IMR-90 (cell line): ENCODE results near the gene DCLK1. TPM values are rescaled to one million over a fixed set of nuclear protein-coding genes. Genes with fewer than 3 reads are reported as not detected.

Source experiments
- ATAC-seq: fragments of 200-7000 bp; cut with Tn5 transposase; 2 replicates; pipeline ENCODE4 v1.9.1; 2020; ENCODE audit warnings: low read depth, mild to moderate bottlenecking, moderate library complexity
- BruUV-seq: library from RNA; stranded (reverse); fragments of 400-500 nt; replicated peaks from 2 replicates; lab custom pipeline; 2021; lab: Mats Ljungman, UMichigan
- CTCF ChIA-PET: fragments of 300-600 bp; formaldehyde crosslinking; extraction: SDS; loops from one replicate; lab custom pipeline; 2021; ENCODE audit warnings: antibody characterized with exemption; lab: Yijun Ruan, JAX
- POLR2A ChIA-PET: fragments of 300-600 bp; sonication (Branson Sonifier 250); formaldehyde crosslinking; loops from one replicate; lab custom pipeline; 2022; ENCODE audit warnings: antibody characterized with exemption; ENCODE audit not compliant: unreplicated experiment; lab: Charles Lee
- DNase-seq: peaks from one replicate; pipeline ENCODE4 v3.0.0; 2013
- H2AFZ ChIP-seq: replicated peaks from 2 replicates; pipeline ENCODE3; 2013; ENCODE audit warnings: low read length, mild to moderate bottlenecking; ENCODE audit not compliant: poor library complexity
- H2AK5ac ChIP-seq: 2 replicates; pipeline ENCODE4 v1.6.1; 2013; ENCODE audit warnings: low read depth, low read length, inconsistent platforms
- H2AK9ac ChIP-seq: replicated peaks from 2 replicates; pipeline ENCODE3; 2013; ENCODE audit warnings: mild to moderate bottlenecking, low read depth, low read length, moderate library complexity; ENCODE audit not compliant: poor library complexity
- H2BK120ac ChIP-seq: 2 replicates; pipeline ENCODE4 v1.6.1; 2013; ENCODE audit warnings: low read depth, low read length, inconsistent platforms
- H2BK15ac ChIP-seq: 3 replicates; pipeline ENCODE4 v1.6.1; 2013; ENCODE audit warnings: low read depth, low read length, inconsistent platforms
- H2BK20ac ChIP-seq: 2 replicates; pipeline ENCODE4 v1.6.1; 2013; ENCODE audit warnings: low read depth, mild to moderate bottlenecking, inconsistent platforms, low read length, moderate library complexity
- H2BK5ac ChIP-seq: 2 replicates; pipeline ENCODE4 v1.6.1; 2013; ENCODE audit warnings: mild to moderate bottlenecking, low read depth, low read length, inconsistent platforms; ENCODE audit not compliant: poor library complexity, severe bottlenecking
- H3K14ac ChIP-seq: replicated peaks from 2 replicates; pipeline ENCODE4 v1.6.1; 2013; ENCODE audit warnings: low read depth, low read length, inconsistent platforms
- H3K18ac ChIP-seq: 2 replicates; pipeline ENCODE4 v1.6.1; 2013; ENCODE audit warnings: low read depth, low read length, control low read depth
- H3K23ac ChIP-seq: 2 replicates; pipeline ENCODE4 v1.6.1; 2013; ENCODE audit warnings: low read depth, low read length, inconsistent platforms
- H3K27ac ChIP-seq: 2 replicates; pipeline ENCODE4 v1.5.1; 2013; ENCODE audit warnings: mild to moderate bottlenecking, control low read depth, low read length; ENCODE audit not compliant: insufficient read depth
- H3K27me3 ChIP-seq: 2 replicates; pipeline ENCODE4 v1.6.1; 2013; ENCODE audit warnings: low read length; ENCODE audit not compliant: control insufficient read depth, insufficient read depth
- H3K36me3 ChIP-seq: 2 replicates; pipeline ENCODE4 v1.6.1; 2013; ENCODE audit warnings: low read length, mixed read lengths; ENCODE audit not compliant: control insufficient read depth, insufficient read depth
- H3K4ac ChIP-seq: 2 replicates; pipeline ENCODE4 v1.6.1; 2013; ENCODE audit warnings: low read depth, low read length, inconsistent platforms
- H3K4me1 ChIP-seq: 2 replicates; pipeline ENCODE4 v1.6.1; 2013; ENCODE audit warnings: low read length, mixed read lengths; ENCODE audit not compliant: control insufficient read depth, insufficient read depth
- H3K4me2 ChIP-seq: 2 replicates; pipeline ENCODE4 v1.6.1; 2013; ENCODE audit warnings: low read depth, mild to moderate bottlenecking, control low read depth, low read length, moderate library complexity
- H3K4me3 ChIP-seq: 2 replicates; pipeline ENCODE4 v1.5.1; 2013; ENCODE audit warnings: low read depth, mild to moderate bottlenecking, control low read depth, low read length, moderate library complexity; ENCODE audit not compliant: insufficient read depth
- H3K56ac ChIP-seq: 2 replicates; pipeline ENCODE4 v1.6.1; 2013; ENCODE audit warnings: low read length, inconsistent platforms; ENCODE audit not compliant: insufficient read depth; ENCODE audit errors: extremely low read depth
- H3K79me1 ChIP-seq, 2 experiments: 2 replicates each; pipeline ENCODE4 v1.6.1; 2013; ENCODE audit warnings: low read length in 2 of 2, inconsistent platforms in 1 of 2, low read depth in 1 of 2
- H3K9ac ChIP-seq: 2 replicates; pipeline ENCODE4 v1.6.1; 2013; ENCODE audit warnings: low read depth, low read length, control low read depth
- H3K9me1 ChIP-seq: 2 replicates; pipeline ENCODE4 v1.6.1; 2013; ENCODE audit warnings: low read length, inconsistent platforms; ENCODE audit not compliant: insufficient read depth
- H3K9me3 ChIP-seq: 2 replicates; pipeline ENCODE4 v1.6.1; 2013; ENCODE audit warnings: low read length; ENCODE audit not compliant: control insufficient read depth, insufficient read depth
- H4K20me1 ChIP-seq: 2 replicates; pipeline ENCODE4 v1.6.1; 2013; ENCODE audit warnings: low read length, inconsistent platforms; ENCODE audit not compliant: insufficient read depth
- H4K5ac ChIP-seq: 2 replicates; pipeline ENCODE4 v1.6.1; 2013; ENCODE audit warnings: mild to moderate bottlenecking, low read depth, low read length, control low read depth
- H4K8ac ChIP-seq, 2 experiments: 2 replicates each; pipeline ENCODE4 v1.6.1; 2013; ENCODE audit warnings: low read depth in 2 of 2, low read length in 2 of 2, control low read depth in 1 of 2, inconsistent platforms in 1 of 2
- H4K91ac ChIP-seq: 2 replicates; pipeline ENCODE4 v1.6.1; 2013; ENCODE audit warnings: low read depth, low read length, inconsistent platforms; ENCODE audit not compliant: insufficient read depth
- BHLHE40 ChIP-seq: fragments of 150-350 bp; IDR thresholded peaks from 2 replicates; pipeline ENCODE4 v1.6.1; 2016; ENCODE audit warnings: mild to moderate bottlenecking, low read depth, low read length
- CEBPB ChIP-seq: IDR thresholded peaks from 2 replicates; pipeline ENCODE4 v1.6.1; 2012; ENCODE audit warnings: low read depth, low read length, improper control_type of control experiment
- MAFK ChIP-seq: IDR thresholded peaks from 2 replicates; pipeline ENCODE4 v1.6.1; 2012; ENCODE audit warnings: low read depth, low read length, improper control_type of control experiment
- MAZ ChIP-seq: IDR thresholded peaks from 2 replicates; pipeline ENCODE4 v1.6.1; 2012; ENCODE audit warnings: low read depth, mild to moderate bottlenecking, low read length, improper control_type of control experiment, moderate library complexity, borderline replicate concordance
- MXI1 ChIP-seq: IDR thresholded peaks from 2 replicates; pipeline ENCODE4 v1.6.1; 2012; ENCODE audit warnings: low read depth, mild to moderate bottlenecking, low read length, moderate library complexity, borderline replicate concordance
- NFE2L2 ChIP-seq: fragments of 150-350 bp; IDR thresholded peaks from 2 replicates; pipeline ENCODE4 v1.6.1; 2016; ENCODE audit warnings: low read depth, mild to moderate bottlenecking, low read length
- RFX5 ChIP-seq: IDR thresholded peaks from 2 replicates; pipeline ENCODE4 v1.8.0; 2012; ENCODE audit warnings: low read depth, mild to moderate bottlenecking, low read length, moderate library complexity
- SMC3 ChIP-seq: fragments of 150-350 bp; IDR thresholded peaks from 2 replicates; pipeline ENCODE4 v1.6.1; 2016; ENCODE audit warnings: low read depth, mild to moderate bottlenecking, antibody characterized with exemption, low read length, moderate library complexity
- USF2 ChIP-seq: fragments of 150-350 bp; IDR thresholded peaks from 2 replicates; pipeline ENCODE4 v1.6.1; 2017; ENCODE audit warnings: mild to moderate bottlenecking, antibody characterized with exemption, low read length, low read depth
- WGBS, 2 experiments: methylation state at CpG; one replicate each; pipeline versions ENCODE4 v1.1.5 to v1.1.7; 2013; ENCODE audit warnings: missing lambda C conversion rate in 2 of 2; ENCODE audit not compliant: insufficient read length in 1 of 2; ENCODE audit errors: extremely low coverage in 2 of 2; 5-methylcytosine and 5-hydroxymethylcytosine counted together
- dilution Hi-C: fragments of 300-500 bp; cut with HindIII; formaldehyde crosslinking; loops from one replicate; pipeline ENCODE4 v1.14.3; 2018; ENCODE audit warnings: low sequenced_read_pairs; ENCODE audit not compliant: unreplicated experiment
- in situ Hi-C: fragments of 300-500 bp; cut with MboI; formaldehyde crosslinking; loops from 3 replicates; pipeline ENCODE4 v1.14.3; 2019; ENCODE audit warnings: low sequenced_read_pairs, inconsistent platforms, mixed read lengths
- intact Hi-C: fragments of 100-400 bp; cut with micrococcal nuclease; formaldehyde crosslinking; loops from 2 replicates; pipeline ENCODE4 v1.10.0; 2022
- polyA plus RNA-seq, 3 experiments: library from polyadenylated mRNA; depleted of rRNA; stranded (reverse); fragments of >200 nt; gene quantifications; 2 replicates each; pipeline ENCODE4 v1.2.3, GENCODE V29; 2012; ENCODE audit warnings: low replicate concordance in 1 of 3
- total RNA-seq: library from RNA; depleted of rRNA; stranded (reverse); fragments of >200 nt; gene quantifications from 2 replicates; pipeline ENCODE4 v1.2.3, GENCODE V29; 2012
- TF ChIP-seq, protein P1 (sequence below): fragments of 150-350 bp; IDR thresholded peaks from 2 replicates; pipeline ENCODE4 v1.6.1; 2016; ENCODE audit warnings: low read depth, mild to moderate bottlenecking, low read length, moderate library complexity, borderline replicate concordance

The DCLK1 gene
- total and polyA plus RNA-seq, 2 of the 4 experiments (the other 2 are of a cell fraction), result under 0.01 to 0.02 TPM

DNA sequence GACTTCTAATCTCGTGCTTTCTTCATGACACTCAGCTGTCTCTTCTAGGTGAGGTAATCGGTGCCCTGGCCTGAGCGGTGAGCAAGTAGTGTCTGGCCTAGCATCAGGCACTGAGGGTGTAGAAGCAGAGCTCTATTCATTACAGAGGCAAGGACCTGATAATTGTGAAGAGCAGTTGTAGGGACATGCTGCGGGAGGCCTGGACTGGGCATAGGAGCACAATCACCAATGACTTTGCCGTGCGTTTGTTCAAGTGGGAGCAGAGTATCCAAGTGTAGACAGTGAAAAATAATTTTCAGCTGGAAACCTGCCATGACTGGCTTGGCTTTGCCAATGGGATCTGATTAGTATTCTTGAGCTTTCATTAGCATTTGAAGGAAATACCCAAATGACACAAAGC lies 32.1 kb upstream of the DCLK1 start:
- Histone ChIP-seq H2AFZ (no peak overlapping the region), H3K79me1 (no peaks in the 10 kb centered on the region), H3K23ac (no peak overlapping the region), H2BK20ac (no peak overlapping the region), H3K27ac (no peak overlapping the region), H3K9me1 (peaks cover 3% of the 10 kb centered on the region; the same call in 1 of the 2 replicates), H3K4me1 (peaks cover 2% of the 10 kb centered on the region; the same call in 1 of the 2 replicates), H3K18ac (no peak overlapping the region), H4K20me1 (no peaks in the 10 kb centered on the region), H4K5ac (no peak overlapping the region), H2BK15ac (no peak overlapping the region), H2AK5ac (no peak overlapping the region), H3K4me2 (no peak overlapping the region), H3K9me3 (no peaks in the 10 kb centered on the region), H3K14ac (no peak overlapping the region), H2AK9ac (no peak overlapping the region), H4K91ac (no peak overlapping the region), H4K8ac (no peak overlapping the region), H3K4ac (no peak overlapping the region), H3K9ac (no peak overlapping the region), H3K36me3 (no peaks in the 10 kb centered on the region), H2BK120ac (no peak overlapping the region), H2BK5ac (no peak overlapping the region), H3K4me3 (no peak overlapping the region), H3K27me3 (no peaks in the 10 kb centered on the region; the same call in 1 of the 2 replicates), H3K56ac (no peak overlapping the region)
- no peak for ATAC-seq
- dilution Hi-C loops (no loop called here), intact Hi-C loops (no loop called here), in situ Hi-C loops (no loop called here)
- TF ChIP-seq BHLHE40 (no peak), MAZ (no peak), MAFK (no peak), USF2 (no peak), MXI1 (no peak), RFX5 (no peak), NFE2L2 (no peak), SMC3 (no peak), CEBPB (no peak)
- TF ChIP-seq, protein P1, sequence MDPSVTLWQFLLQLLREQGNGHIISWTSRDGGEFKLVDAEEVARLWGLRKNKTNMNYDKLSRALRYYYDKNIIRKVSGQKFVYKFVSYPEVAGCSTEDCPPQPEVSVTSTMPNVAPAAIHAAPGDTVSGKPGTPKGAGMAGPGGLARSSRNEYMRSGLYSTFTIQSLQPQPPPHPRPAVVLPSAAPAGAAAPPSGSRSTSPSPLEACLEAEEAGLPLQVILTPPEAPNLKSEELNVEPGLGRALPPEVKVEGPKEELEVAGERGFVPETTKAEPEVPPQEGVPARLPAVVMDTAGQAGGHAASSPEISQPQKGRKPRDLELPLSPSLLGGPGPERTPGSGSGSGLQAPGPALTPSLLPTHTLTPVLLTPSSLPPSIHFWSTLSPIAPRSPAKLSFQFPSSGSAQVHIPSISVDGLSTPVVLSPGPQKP, result no peak
- 88% methylated on average over 1 of the region's 6 CpGs; no CpG with 5 or more reads in 1 of the 2 experiments for WGBS, 2 experiments
- no TSS peak for BruUV-seq
- ChIA-PET POLR2A (no interaction called here), CTCF (interaction anchor here (0.6 kb wide), 1 partner anchor 95 kb away, joined by 3 read pairs; no protein-coding TSS in a partner anchor)
- DNase-seq, result no peak
